ENCODE results near the gene UBTD2.

DNA sequence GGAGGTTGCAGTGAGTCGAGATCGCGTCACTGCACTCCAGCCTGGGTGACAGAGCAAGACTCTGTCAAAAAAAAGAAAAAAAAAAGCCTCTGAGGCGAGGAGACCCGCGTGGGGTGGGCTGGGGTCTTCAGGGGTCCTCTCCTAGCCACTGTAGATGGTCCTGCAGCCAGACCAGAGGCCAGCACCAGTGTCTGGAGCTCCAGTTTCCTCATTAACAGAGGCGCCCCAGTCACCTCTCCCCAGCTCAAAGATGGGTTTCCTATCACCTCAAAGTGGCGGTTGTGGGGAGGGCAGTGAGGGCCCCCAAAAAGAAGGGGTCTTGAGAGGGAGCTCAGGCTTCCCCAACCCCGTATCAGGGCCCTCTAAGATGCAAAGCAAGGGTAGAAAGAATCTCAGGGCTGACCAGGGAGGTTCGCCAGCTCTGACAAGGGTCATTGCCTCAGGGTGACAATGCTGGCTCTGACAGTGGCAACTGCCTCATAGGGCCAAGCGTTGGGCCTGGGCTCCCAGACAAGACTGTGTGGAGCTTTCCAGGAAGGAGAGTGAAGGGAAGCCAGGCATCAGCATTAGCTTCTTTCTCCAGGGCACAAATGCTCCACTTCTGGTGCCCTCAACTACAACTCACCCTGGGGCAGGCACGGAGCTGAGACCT lies 110.5 kb downstream of the UBTD2 start:
- no peak for TF ChIP-seq CTCF (IDR thresholded peaks at IDR 0.05)
- TF ChIP-seq POLR2A (IDR thresholded peaks at IDR 0.05), result no peak
